HCT116 (cell line): ENCODE measurements around the gene LARP1. TPM values are rescaled to one million over a fixed set of nuclear protein-coding genes. Genes with fewer than 3 reads are reported as not detected.

Experiments used
- ATAC-seq: fragments of 200-7000 bp; cut with Tn5 transposase; 2 replicates; pipeline ENCODE4 v1.9.1; 2020; ENCODE audit warnings: mild to moderate bottlenecking, moderate library complexity
- BruUV-seq: library from RNA; stranded (reverse); fragments of 400-500 nt; replicated peaks from 2 replicates; lab custom pipeline; 2021; lab: Mats Ljungman, UMichigan
- CTCF ChIA-PET: fragments of 300-600 bp; sonication (Branson Sonifier 250); formaldehyde crosslinking; loops from one replicate; lab custom pipeline; 2021; ENCODE audit warnings: antibody characterized with exemption; lab: Charles Lee
- POLR2A ChIA-PET: fragments of 300-600, 350-600 bp; sonication (Branson Sonifier 250); formaldehyde crosslinking; loops from one replicate; lab custom pipeline; 2021; ENCODE audit warnings: antibody characterized with exemption; lab: Charles Lee
- RAD21 ChIA-PET, 2 experiments: fragments of 300-600 bp; sonication (Branson Sonifier 250); formaldehyde crosslinking; loops; one replicate each; lab custom pipeline; 2023; ENCODE audit warnings: low total read pairs in 2 of 2; ENCODE audit not compliant: uncharacterized antibody in 2 of 2, unreplicated experiment in 2 of 2, low non-redundant PET in 1 of 2; lab: Charles Lee
- DNase-seq: peaks from one replicate; pipeline ENCODE4 v3.0.0-alpha.2; 2010; ENCODE audit warnings: low read depth, low spot score
- H2AFZ ChIP-seq: fragments of 200-600 bp; shearing (Covaris generic), sonication (generic); 2 replicates; pipeline ENCODE4 v1.6.1; 2017; ENCODE audit warnings: low read depth, mixed run types, mixed read lengths, antibody characterized with exemption, low read length; ENCODE audit not compliant: poor library complexity, severe bottlenecking
- H3K27ac ChIP-seq: 2 replicates; pipeline ENCODE4 v1.5.1; 2012; ENCODE audit warnings: low read depth, low read length
- H3K27me3 ChIP-seq: fragments of 200-600 bp; sonication (generic); 2 replicates; pipeline ENCODE4 v1.6.1; 2016; ENCODE audit warnings: mixed run types, low read length, mixed read lengths; ENCODE audit not compliant: insufficient read depth
- H3K36me3 ChIP-seq, 2 experiments: fragments of 200-500 bp in 1 of 2; fragments of 200-600 bp in 1 of 2; sonication (Bioruptor generic) in 1 of 2; sonication (generic) in 1 of 2; 2 replicates each; pipeline versions ENCODE4 v1.5.1 to v1.6.1; 2014 to 2016; ENCODE audit warnings: low read length in 2 of 2, inconsistent platforms in 1 of 2, mixed read lengths in 1 of 2, mixed run types in 1 of 2; ENCODE audit not compliant: insufficient read depth in 2 of 2, control insufficient read depth in 1 of 2
- H3K4me1 ChIP-seq, 2 experiments: fragments of 200-600 bp in 1 of 2; sonication (generic) in 1 of 2; 2 replicates each; pipeline versions ENCODE4 v1.5.1 to v1.6.1; 2012 to 2017; ENCODE audit warnings: low read length in 2 of 2, inconsistent platforms in 1 of 2, mild to moderate bottlenecking in 1 of 2, mixed read lengths in 1 of 2, mixed run types in 1 of 2, moderate library complexity in 1 of 2; ENCODE audit not compliant: insufficient read depth in 2 of 2, control insufficient read depth in 1 of 2
- H3K4me2 ChIP-seq: fragments of 200-600 bp; sonication (generic); 2 replicates; pipeline ENCODE4 v1.6.1; 2017; ENCODE audit warnings: mixed run types, low read length, mixed read lengths
- H3K4me3 ChIP-seq, 2 experiments: fragments of 200-600 bp in 1 of 2; sonication (generic) in 1 of 2; replicated peaks in 1 of 2; 2 replicates each; pipeline ENCODE4 v1.5.1; 2011 to 2016; ENCODE audit warnings: low read length in 2 of 2, control low read depth in 1 of 2, low read depth in 1 of 2, mild to moderate bottlenecking in 1 of 2, mixed read lengths in 1 of 2, mixed run types in 1 of 2
- H3K79me2 ChIP-seq: fragments of 200-600 bp; sonication (generic); 2 replicates; pipeline ENCODE4 v1.6.1; 2017; ENCODE audit warnings: mild to moderate bottlenecking, mixed run types, low read length, moderate library complexity, mixed read lengths; ENCODE audit not compliant: insufficient read depth
- H3K9ac ChIP-seq: fragments of 200-600 bp; sonication (generic); 2 replicates; pipeline ENCODE4 v1.6.1; 2016; ENCODE audit warnings: low read length, mixed read lengths
- H3K9me2 ChIP-seq: fragments of 200-600 bp; sonication (generic), shearing (Covaris generic); 2 replicates; pipeline ENCODE4 v1.6.1; 2017; ENCODE audit warnings: mixed run types, mild to moderate bottlenecking, moderate library complexity; ENCODE audit not compliant: insufficient read depth
- H3K9me3 ChIP-seq, 2 experiments: fragments of 200-500 bp in 1 of 2; fragments of 200-600 bp in 1 of 2; sonication (Bioruptor generic) in 1 of 2; sonication (generic) in 1 of 2; 2 replicates each; pipeline ENCODE4 v1.6.1; 2014 to 2017; ENCODE audit warnings: low read length in 2 of 2, mixed read lengths in 2 of 2, inconsistent platforms in 1 of 2, low read depth in 1 of 2, mild to moderate bottlenecking in 1 of 2, mixed run types in 1 of 2, moderate library complexity in 1 of 2; ENCODE audit not compliant: control insufficient read depth in 1 of 2, insufficient read depth in 1 of 2
- H4K20me1 ChIP-seq: fragments of 200-600 bp; sonication (generic), shearing (Covaris generic); 2 replicates; pipeline ENCODE4 v1.6.1; 2017; ENCODE audit warnings: mixed run types, mild to moderate bottlenecking, moderate library complexity; ENCODE audit not compliant: insufficient read depth
- CBX3 ChIP-seq: IDR thresholded peaks from 2 replicates; pipeline ENCODE4 v1.6.1; 2012; ENCODE audit warnings: low read depth
- CTCF ChIP-seq, 3 experiments: fragments of 200-600 bp in 1 of 3; sonication (generic) in 1 of 3; IDR thresholded peaks in 2 of 3; conservative IDR thresholded peaks in 1 of 3; 2 replicates each; pipeline ENCODE4 v1.5.1; 2012 to 2017; ENCODE audit warnings: low read depth in 2 of 3, low read length in 2 of 3, antibody characterized with exemption in 1 of 3, borderline replicate concordance in 1 of 3, control low read depth in 1 of 3, mild to moderate bottlenecking in 1 of 3, mixed read lengths in 1 of 3, mixed run types in 1 of 3, moderate library complexity in 1 of 3; ENCODE audit not compliant: insufficient read depth in 1 of 3
- EGR1 ChIP-seq: IDR thresholded peaks from 2 replicates; pipeline ENCODE4 v1.6.1; 2012; ENCODE audit warnings: low read depth
- ELF1 ChIP-seq: IDR thresholded peaks from 2 replicates; pipeline ENCODE4 v1.6.1; 2012; ENCODE audit warnings: low read depth, borderline replicate concordance
- EZH2 ChIP-seq: fragments of 200-600 bp; sonication (generic); IDR thresholded peaks from 2 replicates; pipeline ENCODE4 v1.6.1; 2017; ENCODE audit warnings: antibody characterized with exemption, mixed run types
- JUND ChIP-seq: IDR thresholded peaks from 2 replicates; pipeline ENCODE4 v1.6.1; 2012
- MAX ChIP-seq: IDR thresholded peaks from 2 replicates; pipeline ENCODE4 v1.6.1; 2012
- REST ChIP-seq: IDR thresholded peaks from 2 replicates; pipeline ENCODE4 v1.6.1; 2012; ENCODE audit warnings: low read depth
- SIN3A ChIP-seq: IDR thresholded peaks from 2 replicates; pipeline ENCODE4 v1.6.1; 2012; ENCODE audit warnings: low read depth
- SP1 ChIP-seq: IDR thresholded peaks from 2 replicates; pipeline ENCODE4 v1.6.1; 2012; ENCODE audit warnings: low read depth
- SRF ChIP-seq: IDR thresholded peaks from 2 replicates; pipeline ENCODE4 v1.6.1; 2012; ENCODE audit warnings: low read depth
- TCF7L2 ChIP-seq: IDR thresholded peaks from 2 replicates; pipeline ENCODE4 v1.7.0; 2011; ENCODE audit warnings: borderline replicate concordance, inconsistent platforms; ENCODE audit not compliant: insufficient read depth, insufficient read length; ENCODE audit errors: extremely low read depth
- ZFX ChIP-seq: fragments of 450-650 bp; IDR thresholded peaks from 2 replicates; pipeline ENCODE4 v1.6.1; 2017
- ZNF274 ChIP-seq: fragments of 200-500 bp; sonication (Bioruptor generic); IDR thresholded peaks from 2 replicates; pipeline ENCODE4 v1.6.1; 2014; ENCODE audit warnings: mild to moderate bottlenecking, low read depth, low read length, inconsistent platforms
- intact Hi-C: fragments of 100-400 bp; cut with micrococcal nuclease; formaldehyde crosslinking; loops from 2 replicates; pipeline ENCODE4 v1.10.0; 2022
- total RNA-seq: library from RNA; stranded (reverse); gene quantifications from one replicate; pipeline ENCODE4 v1.2.1, GENCODE V29; 2021; ENCODE audit not compliant: unreplicated experiment

Gene LARP1
- total RNA-seq, 1 experiment from 2014 or later, result 201 TPM

DNA sequence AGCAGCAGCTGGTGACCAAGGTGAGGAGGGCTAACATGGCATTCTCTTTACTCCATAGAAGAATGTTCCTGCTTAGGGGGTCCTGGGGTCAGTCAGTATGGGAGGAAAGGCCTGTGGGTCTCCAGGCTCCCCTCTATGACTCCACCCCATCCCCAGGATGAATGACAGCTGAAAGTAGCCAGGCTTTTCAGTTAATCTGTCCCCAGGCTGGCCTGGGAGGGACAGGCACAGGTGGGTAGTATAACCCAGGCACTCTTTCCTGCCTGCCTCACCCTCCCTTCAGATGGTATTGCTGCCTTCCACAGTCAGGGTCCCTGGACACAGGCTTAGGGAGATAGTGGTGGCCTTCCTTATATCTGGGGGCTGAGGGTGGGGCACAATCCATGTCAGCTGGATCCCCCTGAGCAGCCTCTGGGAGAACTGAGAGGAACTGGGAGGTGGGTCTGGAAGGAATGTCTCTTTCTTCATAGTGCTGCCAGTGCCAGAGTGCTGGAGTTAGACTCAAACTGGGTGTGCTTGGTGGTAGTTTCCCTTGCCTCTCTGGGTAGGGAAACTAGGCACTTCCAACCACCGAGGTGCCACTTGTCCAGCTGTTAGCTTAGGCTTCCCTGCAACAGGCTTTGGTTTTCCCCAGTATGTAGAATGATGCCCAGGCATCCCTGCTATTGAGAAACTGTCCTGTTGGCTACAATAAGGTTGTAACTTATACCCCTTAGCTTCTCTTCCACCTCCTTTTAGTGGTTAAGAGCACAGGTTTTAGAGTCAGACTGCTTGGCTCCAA is 27.8 kb downstream of the LARP1 start:
- H4K20me1 ChIP-seq, result peaks cover 58% of the 10 kb centered on the region; the same call in 1 of the 2 replicates
- TF ChIP-seq REST (no peak), SP1 (no peak), MAX (no peak), SIN3A (no peak), CTCF (IDR thresholded peaks at IDR 0.05 in 2 of 3, conservative IDR thresholded peaks at IDR 0.05 in 1 of 3; ENCODE audit: borderline replicate concordance in 1 of 3, insufficient read depth in 1 of 3, low read depth in 2 of 3, low read length in 2 of 3) (no peak), EZH2 (no peak), SRF (no peak), CBX3 (no peak), ELF1 (no peak), JUND (no peak), ZFX (no peak), ZNF274 (no peak), EGR1 (no peak), TCF7L2 (no peak)
- no peak for DNase-seq
- no peak overlapping the region for H3K4me2 ChIP-seq
- no peaks in the 10 kb centered on the region for H3K9me3 ChIP-seq
- ChIA-PET POLR2A (no interaction called here), CTCF (no interaction called here), RAD21 (no interaction called here)
- peaks cover 100% of the 10 kb centered on the region for H3K79me2 ChIP-seq
- intact Hi-C loops, result no loop called here
- 0 out of 4 replicates have a peak, but pooled peaks cover 0 to 5% of the 10 kb centered on the region in 2 experiments for H3K36me3 ChIP-seq
- H3K4me3 ChIP-seq, result no peak overlapping the region
- no peaks in the 10 kb centered on the region for H3K9me2 ChIP-seq
- H2AFZ ChIP-seq, result no peak overlapping the region
- BruUV-seq, result no TSS peak
- no peak overlapping the region for H3K27ac ChIP-seq
- no peaks in the 10 kb centered on the region for H3K27me3 ChIP-seq
- H3K9ac ChIP-seq, result no peak overlapping the region
- H3K4me1 ChIP-seq, result peaks cover 9 to 26% of the 10 kb centered on the region in 2 experiments; a peak in 3 of 4 replicates
- no peak for ATAC-seq
